Naive thymus-derived CD4-positive, alpha-beta T cell (primary cell): Measurements from ENCODE around the gene LAG3. TPM values are rescaled to one million over a fixed set of nuclear protein-coding genes. Genes with fewer than 3 reads are reported as not detected.

ENCODE experiments used
- ATAC-seq: fragments of 150-1000 bp; cut with Tn5 transposase; 2 replicates; pipeline ENCODE4 v1.10.0; 2021; ENCODE audit warnings: mild to moderate bottlenecking, moderate library complexity
- CTCF ChIA-PET: fragments of 350-600 bp; sonication (Branson Sonifier 250); formaldehyde crosslinking; loops from one replicate; lab custom pipeline; 2021; ENCODE audit warnings: antibody characterized with exemption; lab: Charles Lee
- POLR2A ChIA-PET: fragments of 350-600 bp; sonication (Branson Sonifier 250); formaldehyde crosslinking; loops from one replicate; lab custom pipeline; 2021; ENCODE audit warnings: antibody characterized with exemption, inconsistent platforms; lab: Charles Lee
- DNase-seq, 9 donors: peaks; one replicate each; pipeline versions ENCODE4 v3.0.0 to v3.0.0-alpha.2; 2020 to 2022; ENCODE audit warnings: mixed read lengths in 1 of 9
- H3K27ac ChIP-seq: one replicate; pipeline ENCODE4 v1.7.0; 2013; ENCODE audit warnings: mild to moderate bottlenecking, low read depth, low read length, moderate library complexity
- H3K27me3 ChIP-seq, 2 donors: one replicate each; pipeline ENCODE4 v1.7.0; 2013; ENCODE audit warnings: low read length in 2 of 2, mild to moderate bottlenecking in 2 of 2, moderate library complexity in 2 of 2; ENCODE audit not compliant: control insufficient read depth in 2 of 2, insufficient read depth in 2 of 2
- H3K36me3 ChIP-seq, 3 experiments: 1 replicate in 2 of 3; 2 replicates in 1 of 3; pipeline ENCODE4 v1.7.0; 2013; ENCODE audit warnings: low read length in 3 of 3, mild to moderate bottlenecking in 3 of 3, moderate library complexity in 1 of 3; ENCODE audit not compliant: insufficient read depth in 3 of 3, control insufficient read depth in 2 of 3
- H3K4me1 ChIP-seq, 2 donors: one replicate each; pipeline ENCODE4 v1.7.0; 2013; ENCODE audit warnings: low read length in 2 of 2, mild to moderate bottlenecking in 2 of 2, moderate library complexity in 1 of 2; ENCODE audit not compliant: control insufficient read depth in 2 of 2, insufficient read depth in 2 of 2
- H3K4me3 ChIP-seq: 2 replicates; pipeline ENCODE4 v1.7.0; 2013; ENCODE audit warnings: mild to moderate bottlenecking, low read length
- H3K9me3 ChIP-seq, 3 experiments: 1 replicate in 2 of 3; 2 replicates in 1 of 3; pipeline ENCODE4 v1.7.0; 2013; ENCODE audit warnings: low read length in 3 of 3; ENCODE audit not compliant: control insufficient read depth in 2 of 3
- H3K27ac Mint-ChIP-seq, 9 donors: one replicate each; pipeline ENCODE4 v1.8.0; 2020 to 2022; ENCODE audit warnings: mixed read lengths in 9 of 9, mild to moderate bottlenecking in 8 of 9, moderate library complexity in 5 of 9, inconsistent platforms in 2 of 9
- H3K27me3 Mint-ChIP-seq, 5 donors: one replicate each; pipeline ENCODE4 v1.8.0; 2021 to 2022; ENCODE audit warnings: mixed read lengths in 5 of 5, mild to moderate bottlenecking in 1 of 5
- H3K36me3 Mint-ChIP-seq, 5 donors: one replicate each; pipeline ENCODE4 v1.8.0; 2020 to 2022; ENCODE audit warnings: mixed read lengths in 5 of 5, mild to moderate bottlenecking in 3 of 5, inconsistent platforms in 1 of 5
- H3K4me1 Mint-ChIP-seq, 7 donors: one replicate each; pipeline ENCODE4 v1.8.0; 2020 to 2022; ENCODE audit warnings: mixed read lengths in 7 of 7, mild to moderate bottlenecking in 3 of 7, inconsistent platforms in 1 of 7
- H3K4me3 Mint-ChIP-seq, 10 donors: one replicate each; pipeline ENCODE4 v1.8.0; 2020 to 2022; ENCODE audit warnings: mild to moderate bottlenecking in 10 of 10, mixed read lengths in 10 of 10, moderate library complexity in 6 of 10, inconsistent platforms in 2 of 10
- H3K9me3 Mint-ChIP-seq, 11 donors: one replicate each; pipeline ENCODE4 v1.8.0; 2020 to 2022; ENCODE audit warnings: mixed read lengths in 11 of 11, mild to moderate bottlenecking in 4 of 11, inconsistent platforms in 1 of 11, moderate library complexity in 1 of 11
- intact Hi-C, 2 donors: fragments of 100-400 bp; cut with micrococcal nuclease; formaldehyde crosslinking; loops; one replicate each; pipeline ENCODE4 v1.15.1; 2023
- polyA plus RNA-seq, 2 donors: library from polyadenylated mRNA; unstranded; fragments of 300-500 nt; fragmentation: Illumina TruSeq; gene quantifications; one replicate each; pipeline ENCODE4 v1.2.3, GENCODE V29; 2021
- total RNA-seq, 6 experiments: library from RNA in 5 of 6; stranded (reverse) in 5 of 6; gene quantifications; 1 replicate in 5 of 6; 2 replicates in 1 of 6; pipeline ENCODE4 v1.2.3 and lab custom pipeline; 2021 to 2026

Gene LAG3
- total and polyA plus RNA-seq, 7 experiments from 2014 or later: 0.26 to 46.5 (median 0.86) TPM

DNA sequence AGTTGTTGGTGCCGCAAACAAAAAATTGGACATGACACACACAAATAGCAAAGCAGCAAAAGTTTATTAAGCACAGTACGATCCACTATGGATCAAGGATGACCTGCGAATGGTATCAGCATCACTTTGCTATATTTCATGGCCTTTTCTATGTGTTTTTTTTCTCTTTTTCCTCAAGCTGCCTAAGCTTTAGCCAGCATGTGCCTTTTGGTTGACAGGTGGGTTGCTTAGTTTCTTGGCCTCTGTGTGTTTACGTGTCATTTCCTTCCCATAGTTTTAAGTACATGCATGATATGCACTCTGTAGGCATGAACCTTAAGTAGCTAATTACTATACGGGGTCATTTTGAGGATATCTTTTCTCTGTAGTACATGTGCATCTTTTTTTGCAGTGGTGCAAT lies 26.8 kb downstream of the LAG3 start:
- Histone ChIP-seq H3K4me3 (no peak overlapping the region), H3K4me1 (peaks cover 0 to 24% of the 10 kb centered on the region in 2 donors), H3K9me3 (no peaks in the 10 kb centered on the region), H3K27ac (no peak overlapping the region), H3K36me3 (peaks cover 0 to 67% (median 22%) of the 10 kb centered on the region in 3 experiments), H3K27me3 (no peaks in the 10 kb centered on the region)
- CTCF ChIA-PET: no interaction called here
- Mint-ChIP-seq H3K4me3 (peak overlapping the region in 1 of 10 donors; percentile 32), H3K9me3 (no peaks in the 10 kb centered on the region), H3K36me3 (peaks cover 4 to 60% (median 24%) of the 10 kb centered on the region in 5 donors), H3K27me3 (no peaks in the 10 kb centered on the region), H3K4me1 (peaks cover 34 to 62% (median 55%) of the 10 kb centered on the region in 7 donors), H3K27ac (peak overlapping the region in 7 of 9 donors; percentile 6 to 79 (median 65))
- POLR2A ChIA-PET: interaction anchor here (0.6 to 1.7 kb wide), 2 partner anchors 10 to 55 kb away, joined by 3 to 5 read pairs; partner anchors contain the start of gene CD4
- ATAC-seq: no peak
- intact Hi-C loops: no loop called here
- no peak for DNase-seq

DNA sequence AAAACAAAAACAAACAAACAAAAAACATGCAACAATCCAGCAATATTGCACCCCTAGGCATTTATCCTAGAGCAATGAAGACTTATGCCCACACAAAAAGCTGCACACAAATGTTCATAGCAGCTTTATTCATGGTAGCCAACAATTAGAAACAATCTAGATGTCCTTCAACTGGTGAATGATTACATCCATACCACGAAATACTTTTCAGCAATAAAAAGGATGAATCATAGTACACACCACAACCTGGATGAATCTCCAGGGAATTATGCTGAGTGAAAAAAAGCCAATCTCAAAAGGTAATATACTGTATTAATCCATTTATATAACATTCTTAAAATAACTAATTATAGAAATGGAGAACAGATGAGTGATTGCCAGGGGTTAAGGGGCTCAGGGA lies 34.9 kb downstream of the LAG3 start:
- Histone ChIP-seq H3K27ac (no peak overlapping the region), H3K36me3 (peaks cover 0 to 38% (median 0%) of the 10 kb centered on the region in 3 experiments)

GRCh38 chr12:6809056-6809455 lies 36.7 kb downstream of the LAG3 start:
- POLR2A ChIA-PET: interaction anchor here (1.1 kb wide), 1 partner anchor 20 kb away, joined by 3 read pairs; no protein-coding TSS in a partner anchor
- peak overlapping the region in 6 of 9 donors; percentile 1 to 55 (median 23) for H3K27ac Mint-ChIP-seq

More for the DNA sequence above, 34.9 kb downstream of the LAG3 start:
- Mint-ChIP-seq H3K9me3 (no peaks in the 10 kb centered on the region), H3K4me3 (no peak overlapping the region), H3K36me3 (peaks cover 0 to 29% (median 22%) of the 10 kb centered on the region in 5 donors), H3K27ac (no peak overlapping the region), H3K4me1 (peaks cover 18 to 35% (median 28%) of the 10 kb centered on the region in 7 donors), H3K27me3 (no peaks in the 10 kb centered on the region)
- no peaks in the 10 kb centered on the region for H3K9me3 ChIP-seq
- no peaks in the 10 kb centered on the region for H3K4me1 ChIP-seq
- H3K27me3 ChIP-seq: no peaks in the 10 kb centered on the region
- POLR2A ChIA-PET: interaction anchor here (1.2 kb wide), 1 partner anchor 18 kb away, joined by 6 read pairs; the partner anchor contains the start of gene CD4
- H3K4me3 ChIP-seq: no peak overlapping the region
- intact Hi-C loops: no loop called here
- no peak for ATAC-seq
- CTCF ChIA-PET: no interaction called here
- DNase-seq: no peak

DNA sequence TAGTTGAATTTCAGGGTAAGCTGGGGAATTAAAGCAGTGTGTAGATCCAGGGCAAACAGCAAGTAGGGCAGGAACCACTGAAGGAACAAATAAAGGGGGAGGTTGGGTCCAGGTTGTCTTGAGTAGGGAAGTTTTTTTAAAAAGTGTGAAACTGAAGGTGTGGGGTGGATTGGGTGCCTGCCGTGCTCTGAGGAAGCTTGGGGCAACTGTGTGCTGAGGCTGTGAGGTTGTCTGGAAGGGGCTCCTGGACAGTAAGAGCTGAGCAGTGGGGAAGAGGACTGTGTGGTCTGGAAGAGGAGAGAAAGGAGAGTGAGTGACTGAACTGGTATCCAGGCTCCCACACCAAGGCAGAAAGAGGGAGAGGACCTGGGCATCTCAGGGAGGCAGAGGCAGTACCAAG lies 38.4 kb downstream of the LAG3 start:
- ATAC-seq: no peak
- intact Hi-C loops: no loop called here
- Mint-ChIP-seq H3K36me3 (peaks cover 0 to 30% (median 18%) of the 10 kb centered on the region in 5 donors), H3K27ac (peak overlapping the region; percentile 31 to 90 (median 77)), H3K27me3 (peaks cover 0 to 4% (median 0%) of the 10 kb centered on the region in 5 donors), H3K4me3 (peak overlapping the region in 4 of 10 donors; percentile 0 to 39 (median 18)), H3K9me3 (no peaks in the 10 kb centered on the region), H3K4me1 (peaks cover 21 to 36% (median 25%) of the 10 kb centered on the region in 7 donors)
- Histone ChIP-seq H3K4me1 (no peaks in the 10 kb centered on the region), H3K27ac (peak overlapping the region; percentile 34), H3K9me3 (no peaks in the 10 kb centered on the region), H3K4me3 (no peak overlapping the region), H3K36me3 (peaks cover 0 to 44% (median 6%) of the 10 kb centered on the region in 3 experiments), H3K27me3 (no peaks in the 10 kb centered on the region)
- POLR2A ChIA-PET: interaction anchor here (1.0 to 1.3 kb wide), 3 partner anchors 11 to 27 kb away, joined by 3 to 4 read pairs (median 3); partner anchors contain the start of gene GPR162
- DNase-seq: no peak
- CTCF ChIA-PET: interaction anchor here (0.5 to 1.6 kb wide), 4 partner anchors 23 to 57 kb away, joined by 3 to 4 read pairs (median 4); no protein-coding TSS in a partner anchor

More at GRCh38 chr12:6809056-6809455, 36.7 kb downstream of the LAG3 start:
- Histone ChIP-seq H3K36me3 (peaks cover 0 to 33% (median 2%) of the 10 kb centered on the region in 3 experiments), H3K4me1 (no peaks in the 10 kb centered on the region), H3K9me3 (no peaks in the 10 kb centered on the region), H3K27ac (no peak overlapping the region), H3K27me3 (no peaks in the 10 kb centered on the region), H3K4me3 (no peak overlapping the region)
- Mint-ChIP-seq H3K36me3 (peaks cover 0 to 28% (median 20%) of the 10 kb centered on the region in 5 donors), H3K9me3 (no peaks in the 10 kb centered on the region), H3K4me1 (peaks cover 18 to 39% (median 28%) of the 10 kb centered on the region in 7 donors), H3K27me3 (no peaks in the 10 kb centered on the region), H3K4me3 (no peak overlapping the region)
- CTCF ChIA-PET: no interaction called here
- intact Hi-C loops: loop anchor here in 1 of 2 donors (2.0 kb wide), 1 partner anchor 16 kb away; no protein-coding TSS in a partner anchor
- ATAC-seq (no peak), DNase-seq (peak in 1 of 9 donors; percentile 2)

DNA sequence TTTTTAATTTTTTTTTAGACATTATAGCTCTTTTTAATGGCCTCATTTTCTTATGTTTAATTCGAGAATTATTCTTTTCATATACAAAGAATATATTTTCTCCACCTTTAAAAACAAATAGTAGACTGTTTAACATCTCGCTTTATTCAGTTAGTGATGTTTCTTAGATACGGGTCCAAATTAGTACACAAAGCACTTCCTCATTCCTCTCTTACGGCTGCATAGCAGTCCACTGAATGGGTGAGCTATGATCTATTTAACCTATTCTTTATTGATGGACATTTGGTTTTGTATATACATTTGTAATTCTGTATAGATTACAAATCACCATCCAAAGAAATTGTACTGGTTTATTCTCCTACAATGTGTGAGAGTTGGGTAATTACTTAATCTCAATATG lies 41.0 kb downstream of the LAG3 start:
- H3K4me1 Mint-ChIP-seq: peaks cover 19 to 36% (median 29%) of the 10 kb centered on the region in 7 donors
- H3K4me3 Mint-ChIP-seq: no peak overlapping the region

DNA sequence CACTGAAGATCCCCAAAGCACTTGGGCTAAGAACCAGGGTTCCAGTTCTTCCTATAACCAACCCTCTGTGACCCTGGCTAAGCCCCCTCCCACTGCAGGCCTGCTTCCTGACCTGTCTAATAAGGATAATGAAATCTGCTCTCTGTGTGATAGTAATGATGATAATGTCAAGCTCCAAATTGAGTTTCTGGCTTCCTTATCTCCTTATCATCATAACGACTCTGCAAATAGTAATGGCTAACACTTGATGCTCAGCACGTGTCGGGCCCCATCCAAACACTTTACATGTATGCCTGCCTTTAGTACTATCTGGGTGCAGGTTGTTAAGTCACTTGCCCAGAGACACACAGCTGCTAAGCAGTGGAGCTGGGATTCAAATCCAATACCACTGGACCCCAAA lies 44.3 kb downstream of the LAG3 start:
- Mint-ChIP-seq H3K9me3 (peaks cover 0 to 2% (median 0%) of the 10 kb centered on the region in 11 donors), H3K4me3 (no peak overlapping the region), H3K36me3 (peaks cover 11 to 40% (median 24%) of the 10 kb centered on the region in 5 donors), H3K27me3 (peaks cover 0 to 4% (median 2%) of the 10 kb centered on the region in 5 donors), H3K4me1 (peaks cover 10 to 27% (median 19%) of the 10 kb centered on the region in 7 donors), H3K27ac (peak overlapping the region in 6 of 9 donors; percentile 14 to 51 (median 36))
- ATAC-seq (no peak), DNase-seq (no peak)
- ChIA-PET CTCF (interaction anchor here (1.1 to 1.5 kb wide), 3 partner anchors 9 to 63 kb away, joined by 3 to 5 read pairs (median 4); partner anchors contain the start of gene MLF2), POLR2A (interaction anchor here (0.6 kb wide), 1 partner anchor 28 kb away, joined by 3 read pairs; no protein-coding TSS in a partner anchor)
- Histone ChIP-seq H3K36me3 (peaks cover 0 to 69% (median 22%) of the 10 kb centered on the region in 3 experiments), H3K4me1 (peaks cover 0 to 10% of the 10 kb centered on the region in 2 donors), H3K27me3 (no peaks in the 10 kb centered on the region), H3K4me3 (no peak overlapping the region), H3K27ac (no peak overlapping the region), H3K9me3 (no peaks in the 10 kb centered on the region)
- intact Hi-C loops: no loop called here

More for the DNA sequence above, 41.0 kb downstream of the LAG3 start:
- ChIA-PET POLR2A (interaction anchor here (0.6 to 1.3 kb wide), 6 partner anchors 12 to 89 kb away, joined by 3 to 5 read pairs (median 4); partner anchors contain the start of genes CD4, COPS7A and MLF2), CTCF (interaction anchor here (0.8 to 1.6 kb wide), 2 partner anchors 47 to 79 kb away, joined by 3 to 5 read pairs; partner anchors contain the start of gene PTMS)
- DNase-seq (no peak), ATAC-seq (no peak)
- peaks cover 11 to 47% (median 32%) of the 10 kb centered on the region in 5 donors for H3K36me3 Mint-ChIP-seq
- Histone ChIP-seq H3K4me1 (no peaks in the 10 kb centered on the region), H3K36me3 (peaks cover 0 to 57% (median 18%) of the 10 kb centered on the region in 3 experiments), H3K4me3 (no peak overlapping the region), H3K27me3 (no peaks in the 10 kb centered on the region), H3K27ac (no peak overlapping the region), H3K9me3 (no peaks in the 10 kb centered on the region)
- intact Hi-C loops: no loop called here
- H3K27ac Mint-ChIP-seq: peak overlapping the region in 3 of 9 donors; percentile 6 to 41 (median 15)
- H3K9me3 Mint-ChIP-seq: peaks cover 0 to 2% (median 0%) of the 10 kb centered on the region in 11 donors
- peaks cover 0 to 4% (median 0%) of the 10 kb centered on the region in 5 donors for H3K27me3 Mint-ChIP-seq
